AG04450 (cell line): ENCODE results near the gene RFESD. TPM values are rescaled to one million over a fixed set of nuclear protein-coding genes. Genes with fewer than 3 reads are reported as not detected.

Experiments
- CTCF ChIA-PET: fragments of 300-600, 350-600 bp; formaldehyde crosslinking; extraction: SDS; loops from one replicate; lab custom pipeline; 2022; ENCODE audit warnings: antibody characterized with exemption, inconsistent platforms; lab: Charles Lee
- POLR2A ChIA-PET: fragments of 350-600 bp; formaldehyde crosslinking; extraction: SDS; loops from one replicate; lab custom pipeline; 2021; ENCODE audit warnings: antibody characterized with exemption, inconsistent platforms; lab: Yijun Ruan, JAX
- DNase-seq: peaks from one replicate; pipeline ENCODE4 v3.0.0-alpha.2; 2011; ENCODE audit warnings: low read depth, low spot score
- H3K27ac ChIP-seq: one replicate; pipeline ENCODE4 v1.5.1; 2012; ENCODE audit warnings: low read depth, low read length, control low read depth
- H3K27me3 ChIP-seq: one replicate; pipeline ENCODE4 v1.6.0; 2012; ENCODE audit warnings: low read length; ENCODE audit not compliant: control insufficient read depth, insufficient read depth
- H3K4me3 ChIP-seq: 2 replicates; pipeline ENCODE4 v1.5.1; 2011; ENCODE audit warnings: mild to moderate bottlenecking, low read depth, low read length, control low read depth
- H3K9me3 ChIP-seq: 2 replicates; pipeline ENCODE4 v1.5.1; 2012; ENCODE audit warnings: low read length; ENCODE audit not compliant: control insufficient read depth, insufficient read depth
- polyA plus RNA-seq: library from polyadenylated mRNA; depleted of rRNA; stranded (reverse); fragments of >200 nt; gene quantifications from 2 replicates; pipeline ENCODE4 v1.2.3, GENCODE V29; 2011
- TF ChIP-seq, protein P1 (sequence below): IDR thresholded peaks from 2 replicates; pipeline ENCODE4 v1.5.1; 2011; ENCODE audit warnings: low read depth, low read length, control low read depth, inconsistent platforms

Gene RFESD
- polyA plus RNA-seq, 1 experiment: 3.8 TPM

DNA sequence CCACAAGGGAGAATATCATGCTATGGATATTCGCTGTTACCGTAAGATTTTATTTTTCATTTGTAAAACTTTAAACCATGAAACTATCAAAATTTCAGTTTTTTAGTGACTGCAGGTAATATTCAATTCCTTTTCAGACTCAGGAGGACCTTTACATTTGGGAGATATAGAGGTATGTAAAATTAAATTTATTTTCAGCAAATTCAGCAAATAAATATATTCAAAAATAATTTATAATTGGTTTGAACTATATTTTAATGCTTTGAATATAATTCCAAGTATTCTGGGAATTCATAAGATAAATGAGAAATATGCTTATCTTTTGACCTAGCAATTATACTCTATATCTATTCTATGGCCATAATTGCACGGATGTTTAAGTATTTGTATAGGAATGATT lies 7.6 kb downstream of the RFESD start:
- TF ChIP-seq, protein P1, sequence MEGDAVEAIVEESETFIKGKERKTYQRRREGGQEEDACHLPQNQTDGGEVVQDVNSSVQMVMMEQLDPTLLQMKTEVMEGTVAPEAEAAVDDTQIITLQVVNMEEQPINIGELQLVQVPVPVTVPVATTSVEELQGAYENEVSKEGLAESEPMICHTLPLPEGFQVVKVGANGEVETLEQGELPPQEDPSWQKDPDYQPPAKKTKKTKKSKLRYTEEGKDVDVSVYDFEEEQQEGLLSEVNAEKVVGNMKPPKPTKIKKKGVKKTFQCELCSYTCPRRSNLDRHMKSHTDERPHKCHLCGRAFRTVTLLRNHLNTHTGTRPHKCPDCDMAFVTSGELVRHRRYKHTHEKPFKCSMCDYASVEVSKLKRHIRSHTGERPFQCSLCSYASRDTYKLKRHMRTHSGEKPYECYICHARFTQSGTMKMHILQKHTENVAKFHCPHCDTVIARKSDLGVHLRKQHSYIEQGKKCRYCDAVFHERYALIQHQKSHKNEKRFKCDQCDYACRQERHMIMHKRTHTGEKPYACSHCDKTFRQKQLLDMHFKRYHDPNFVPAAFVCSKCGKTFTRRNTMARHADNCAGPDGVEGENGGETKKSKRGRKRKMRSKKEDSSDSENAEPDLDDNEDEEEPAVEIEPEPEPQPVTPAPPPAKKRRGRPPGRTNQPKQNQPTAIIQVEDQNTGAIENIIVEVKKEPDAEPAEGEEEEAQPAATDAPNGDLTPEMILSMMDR: no peak
- CTCF ChIA-PET: interaction anchor here (1.2 to 4.7 kb wide), 2 partner anchors 10 to 127 kb away, joined by 3 to 36 read pairs; no protein-coding TSS in a partner anchor

DNA sequence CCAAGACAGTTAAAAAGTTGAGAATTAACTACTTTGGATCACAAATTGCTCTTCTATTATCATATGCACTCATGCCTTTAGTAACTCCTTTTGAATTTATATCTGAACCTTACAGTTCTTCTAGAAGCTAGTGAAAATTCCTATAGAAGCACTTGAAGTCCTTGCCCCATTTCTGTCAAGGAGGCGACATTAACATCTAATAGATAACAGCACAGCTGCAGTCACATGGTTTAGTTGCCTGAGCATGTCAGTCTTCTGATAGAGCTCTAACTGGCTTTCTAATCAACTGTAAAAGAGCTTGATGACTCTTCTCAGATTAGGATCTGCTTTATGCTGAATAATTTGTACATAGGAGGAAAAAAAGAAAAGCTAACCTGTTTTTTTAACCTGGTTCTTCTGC lies 9.0 kb downstream of the RFESD start:
- H3K4me3 ChIP-seq: no peak overlapping the region
- no peak for DNase-seq
- no peaks in the 10 kb centered on the region for H3K9me3 ChIP-seq
- ChIA-PET POLR2A (no interaction called here), CTCF (interaction anchor here (1.4 to 1.6 kb wide), 3 partner anchors 9 to 191 kb away, joined by 3 to 16 read pairs (median 4); no protein-coding TSS in a partner anchor)
- TF ChIP-seq, protein P1: no peak
- no peaks in the 10 kb centered on the region for H3K27me3 ChIP-seq
- H3K27ac ChIP-seq: no peak overlapping the region

More for the DNA sequence above, 7.6 kb downstream of the RFESD start:
- H3K4me3 ChIP-seq: no peak overlapping the region
- DNase-seq: no peak
- POLR2A ChIA-PET: no interaction called here
- no peaks in the 10 kb centered on the region for H3K27me3 ChIP-seq
- no peak overlapping the region for H3K27ac ChIP-seq
- no peaks in the 10 kb centered on the region for H3K9me3 ChIP-seq

DNA sequence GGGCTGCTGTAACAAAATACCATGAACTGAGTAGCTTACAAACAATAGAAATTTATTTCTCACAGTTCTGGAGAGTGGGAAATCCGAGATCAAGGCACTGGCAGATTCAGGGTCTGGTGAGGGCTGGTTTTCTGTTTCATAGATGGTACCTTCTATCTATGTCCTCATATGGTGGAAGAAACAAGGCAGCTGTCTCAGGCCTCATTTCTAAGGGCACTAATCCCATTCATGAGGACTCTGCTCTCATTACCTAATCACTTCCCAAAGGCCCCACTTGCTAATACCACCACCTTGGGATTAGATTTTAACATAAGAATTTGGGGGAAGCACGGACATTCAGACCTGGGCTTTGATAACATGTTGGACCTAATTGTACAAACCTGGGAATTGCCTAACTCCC lies 13.5 kb downstream of the RFESD start:
- ChIA-PET CTCF (interaction anchor here (1.3 kb wide), 1 partner anchor 187 kb away, joined by 4 read pairs; no protein-coding TSS in a partner anchor), POLR2A (no interaction called here)
- H3K4me3 ChIP-seq: no peak overlapping the region
- no peak for DNase-seq
- H3K9me3 ChIP-seq: no peaks in the 10 kb centered on the region
- no peaks in the 10 kb centered on the region for H3K27me3 ChIP-seq
- TF ChIP-seq, protein P1: no peak
- no peak overlapping the region for H3K27ac ChIP-seq

DNA sequence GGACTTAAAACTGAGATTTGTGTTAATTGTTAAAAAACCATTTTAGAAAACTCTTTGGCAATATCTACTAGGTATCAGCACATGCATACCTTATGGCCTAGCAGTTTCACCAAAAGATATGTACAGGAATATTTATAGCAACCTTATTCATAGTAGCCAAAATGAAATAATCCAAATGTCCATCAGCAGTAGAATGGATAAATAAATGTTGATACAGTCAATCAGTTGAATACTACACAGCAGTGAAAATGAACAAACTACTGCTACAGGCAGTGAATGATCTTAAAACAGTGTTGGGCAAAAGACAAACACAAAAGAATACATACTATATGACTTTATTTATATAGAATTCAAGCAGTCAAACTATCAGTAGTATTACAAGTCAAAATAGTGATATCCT lies 16.4 kb downstream of the RFESD start:
- H3K4me3 ChIP-seq: no peak overlapping the region
- H3K9me3 ChIP-seq: no peaks in the 10 kb centered on the region
- POLR2A ChIA-PET: interaction anchor here (1.9 kb wide), 1 partner anchor 16 kb away, joined by 5 read pairs; the partner anchor contains the start of gene RFESD
- CTCF ChIA-PET: interaction anchor here (1.6 to 2.6 kb wide), 13 partner anchors 9 to 185 kb away, joined by 4 to 49 read pairs (median 7); partner anchors contain the start of genes RFESD and RHOBTB3
- no peaks in the 10 kb centered on the region for H3K27me3 ChIP-seq
- TF ChIP-seq, protein P1: no peak
- H3K27ac ChIP-seq: no peak overlapping the region
- no peak for DNase-seq

DNA sequence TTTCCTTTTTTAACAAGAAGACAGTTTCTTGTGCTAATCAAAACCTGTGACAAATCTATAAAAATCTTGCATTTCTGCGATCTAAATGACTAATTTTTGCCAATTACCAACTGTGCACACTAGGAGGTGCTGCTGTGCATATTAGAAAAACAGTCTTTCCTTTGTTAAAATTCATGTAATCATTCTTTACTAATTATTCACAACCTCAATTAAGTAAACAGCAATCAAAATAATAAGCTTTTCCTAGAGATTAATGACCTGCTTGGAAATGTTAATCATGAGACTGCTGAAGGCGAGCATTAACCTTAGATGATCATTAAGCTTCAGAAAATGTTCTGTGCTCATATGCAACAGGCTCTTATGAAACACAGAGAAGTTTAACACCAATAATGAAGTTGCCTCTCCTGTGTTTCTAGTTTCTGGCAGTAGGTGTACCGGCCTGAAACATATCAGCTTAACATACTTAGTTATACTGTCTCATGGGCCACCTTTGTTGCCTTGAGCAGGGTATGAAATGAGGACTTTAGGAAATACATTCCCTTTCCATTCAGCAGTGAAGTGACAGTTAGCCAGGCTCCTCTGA lies 17.7 kb downstream of the RFESD start:
- Histone ChIP-seq H3K27me3 (no peaks in the 10 kb centered on the region), H3K9me3 (no peaks in the 10 kb centered on the region), H3K27ac (no peak overlapping the region), H3K4me3 (no peak overlapping the region)
- ChIA-PET POLR2A (interaction anchor here (0.7 to 1.9 kb wide), 2 partner anchors 18 to 67 kb away, joined by 3 to 5 read pairs; partner anchors contain the start of genes RFESD and RHOBTB3), CTCF (interaction anchor here (0.6 to 2.6 kb wide), 62 partner anchors 8 to 597 kb away, joined by 3 to 49 read pairs (median 5); partner anchors contain the start of genes RFESD and RHOBTB3)
- no peak for DNase-seq
- TF ChIP-seq, protein P1: peak; percentile 80
